Left renal pelvis (tissue), 4 donors: ENCODE data around the gene SEMA6A. TPM values are rescaled to one million over a fixed set of nuclear protein-coding genes. Genes with fewer than 3 reads are reported as not detected.
"Not testable (repeated sequence)": the region's sequence is repeated elsewhere in the genome, so short reads cannot be mapped to it uniquely, and the experiment has no call there.

Experiments used
- DNase-seq, 4 donors: peaks; one replicate each; pipeline ENCODE4 v3.0.0-alpha.2; 2013; ENCODE audit warnings: low read depth in 4 of 4, low spot score in 3 of 4
- polyA plus RNA-seq, 4 donors: library from polyadenylated mRNA; unstranded; fragments of 120-200 nt; gene quantifications; one replicate each; pipeline ENCODE4 v1.2.1, GENCODE V29; 2013; ENCODE audit not compliant: insufficient read length in 4 of 4

Gene SEMA6A
- polyA plus RNA-seq, 4 donors, result 49.5 to 59.0 (median 53.8) TPM

DNA sequence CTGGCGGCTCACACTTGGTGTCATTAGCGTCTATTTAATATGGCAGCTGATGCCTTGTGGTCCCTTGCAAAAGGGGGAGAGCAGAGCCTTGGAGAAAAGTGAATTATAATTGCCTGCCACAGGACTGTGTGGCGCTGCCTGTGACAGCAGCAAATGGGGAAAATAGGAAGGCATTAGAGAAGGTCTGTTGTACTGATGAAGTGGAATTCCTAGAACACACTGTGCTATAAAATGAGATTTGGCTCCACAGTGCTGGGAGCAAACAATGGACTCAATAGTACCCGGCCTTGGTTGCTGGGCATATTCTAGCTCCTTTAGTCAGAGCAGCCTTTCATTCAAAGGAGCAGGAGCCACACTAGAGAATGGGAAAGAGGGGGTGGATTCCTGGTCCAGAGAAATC, 21.3 kb downstream of the SEMA6A start:
- no peak for DNase-seq

DNA sequence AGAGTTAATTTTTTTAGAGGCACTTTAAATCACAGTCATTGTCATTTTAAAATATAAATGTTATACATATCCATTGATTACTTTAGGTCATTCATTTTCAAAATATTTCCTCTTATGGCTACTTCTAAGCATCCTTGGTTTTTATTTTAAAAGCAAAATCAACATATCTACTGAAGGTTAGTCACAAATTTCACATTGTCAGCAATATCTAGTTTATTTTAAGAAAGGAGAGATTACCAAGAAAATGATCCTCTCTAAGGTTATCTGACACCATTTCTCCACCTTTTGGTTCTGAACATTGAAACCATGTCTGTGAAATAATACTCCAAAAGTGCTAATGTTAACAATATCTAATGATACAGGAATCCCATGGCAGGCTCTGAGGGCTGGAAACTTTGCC, 24.5 kb downstream of the SEMA6A start:
- DNase-seq, result no peak

GRCh38 chr5:116546743-116547124, 27.9 kb downstream of the SEMA6A start:
- DNase-seq, result no peak

- DNase-seq, result no peak
These were observed 28.4 kb downstream of the SEMA6A start for GRCh38 chr5:116546033-116546742.

GRCh38 chr5:116545465-116545864, 29.2 kb downstream of the SEMA6A start:
- not testable (repeated sequence) for DNase-seq

GRCh38 chr5:116544531-116545241, 29.9 kb downstream of the SEMA6A start:
- no peak for DNase-seq

GRCh38 chr5:116543501-116543900, 31.1 kb downstream of the SEMA6A start:
- no peak for DNase-seq

DNA sequence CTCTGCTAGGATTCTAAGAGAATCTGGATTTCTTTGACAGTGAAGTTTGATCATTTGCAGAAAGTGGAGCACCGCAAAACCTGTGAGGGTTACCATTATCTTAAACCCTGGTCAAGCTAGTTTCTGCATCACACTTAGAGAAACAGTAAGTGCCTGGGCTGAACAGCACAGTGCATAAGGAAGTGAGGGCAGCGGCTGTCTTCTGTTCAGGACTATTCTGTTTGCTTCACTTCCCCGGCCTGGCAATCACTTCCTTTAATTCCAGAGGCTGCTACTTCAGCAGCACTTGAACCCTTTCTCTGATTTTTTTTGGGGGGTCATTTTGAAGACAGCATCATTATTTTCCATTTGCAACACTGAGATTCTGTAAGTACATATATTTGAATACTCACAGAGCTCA, 32.0 kb downstream of the SEMA6A start:
- no peak for DNase-seq

DNA sequence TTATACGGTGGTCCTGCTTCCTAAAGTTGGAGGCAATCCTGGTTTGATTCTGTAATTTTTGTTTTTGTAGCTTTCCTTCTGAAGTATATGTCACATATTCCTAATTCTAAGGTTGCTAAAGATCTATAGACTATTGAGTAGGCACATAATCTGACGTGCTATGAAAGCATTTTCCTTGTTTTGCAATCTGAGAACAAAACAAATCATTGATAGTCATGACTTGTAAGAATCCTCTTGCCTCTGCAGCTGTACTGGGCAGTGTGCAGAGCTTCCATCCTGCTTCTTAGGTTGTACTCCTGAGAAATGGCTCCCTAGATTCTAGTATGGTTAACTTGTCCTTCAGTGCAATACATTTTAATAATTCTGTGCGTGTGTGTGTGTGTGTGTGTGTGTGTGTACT, 35.4 kb downstream of the SEMA6A start:
- DNase-seq, result no peak

GRCh38 chr5:116536316-116537083, 38.1 kb downstream of the SEMA6A start:
- DNase-seq, result no peak

GRCh38 chr5:116534964-116535651, 39.5 kb downstream of the SEMA6A start:
- DNase-seq, result no peak

- DNase-seq, result peak in 1 of 4 donors; percentile 47
These were observed 41.7 kb downstream of the SEMA6A start for GRCh38 chr5:116532762-116533525.

- DNase-seq, result no peak
These were observed 43.0 kb downstream of the SEMA6A start for GRCh38 chr5:116531635-116532034.

GRCh38 chr5:116531117-116531516, 43.5 kb downstream of the SEMA6A start:
- DNase-seq, result no peak

GRCh38 chr5:116530276-116530675, 44.3 kb downstream of the SEMA6A start:
- no peak for DNase-seq

GRCh38 chr5:116529615-116530014, 45.0 kb downstream of the SEMA6A start:
- DNase-seq, result no peak

DNA sequence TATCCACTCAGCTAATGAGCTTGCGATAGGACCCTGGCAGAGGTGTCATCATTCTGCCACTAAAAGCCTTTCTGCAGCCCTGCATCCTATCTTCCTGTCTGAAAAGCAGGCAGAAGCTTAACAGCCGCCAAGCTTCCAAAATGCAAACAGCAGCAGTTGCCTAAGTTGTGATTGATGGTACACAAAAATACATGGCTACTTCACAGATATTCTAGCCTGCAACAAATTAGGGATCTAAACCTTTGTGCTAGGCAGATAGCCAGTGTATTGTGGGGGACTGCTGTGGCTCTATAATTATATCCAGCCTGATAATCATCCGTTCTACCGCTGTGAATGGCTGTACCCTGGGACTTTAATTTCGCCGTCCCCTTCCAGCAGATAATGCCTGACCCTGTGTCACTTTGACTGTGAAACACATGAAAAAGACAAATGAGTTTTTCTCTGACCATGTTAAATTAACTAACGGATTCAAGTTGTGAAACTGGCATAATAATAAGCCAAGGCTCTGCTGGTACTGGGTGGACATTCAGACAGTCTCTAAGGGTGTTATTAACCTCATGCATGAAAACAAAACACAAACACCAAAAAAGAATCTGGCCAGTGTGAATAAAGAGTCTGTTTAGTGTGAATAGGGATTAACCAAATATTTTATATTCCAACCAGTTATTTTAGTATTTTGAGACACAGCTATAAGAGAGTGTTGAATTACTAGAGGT, 45.9 kb downstream of the SEMA6A start:
- no peak for DNase-seq

DNA sequence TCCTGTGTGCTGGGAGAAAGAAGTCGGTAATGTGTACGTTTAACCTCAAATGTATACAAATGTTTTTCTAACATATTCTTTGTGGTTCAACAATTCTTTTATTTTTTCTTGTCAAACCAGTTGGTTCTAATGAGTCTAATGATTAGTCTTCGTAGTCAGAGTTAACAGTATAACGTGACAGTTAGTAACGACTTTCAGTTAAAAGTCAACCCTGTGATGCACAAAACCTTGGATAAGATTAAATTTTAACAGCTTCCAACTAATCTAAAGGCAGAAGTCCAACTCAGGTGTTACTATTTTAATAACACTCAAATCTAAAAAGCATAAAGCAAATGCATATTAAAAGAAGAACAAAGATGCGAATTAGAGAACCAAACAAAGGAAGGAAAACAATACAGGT, 47.0 kb downstream of the SEMA6A start:
- no peak for DNase-seq

DNA sequence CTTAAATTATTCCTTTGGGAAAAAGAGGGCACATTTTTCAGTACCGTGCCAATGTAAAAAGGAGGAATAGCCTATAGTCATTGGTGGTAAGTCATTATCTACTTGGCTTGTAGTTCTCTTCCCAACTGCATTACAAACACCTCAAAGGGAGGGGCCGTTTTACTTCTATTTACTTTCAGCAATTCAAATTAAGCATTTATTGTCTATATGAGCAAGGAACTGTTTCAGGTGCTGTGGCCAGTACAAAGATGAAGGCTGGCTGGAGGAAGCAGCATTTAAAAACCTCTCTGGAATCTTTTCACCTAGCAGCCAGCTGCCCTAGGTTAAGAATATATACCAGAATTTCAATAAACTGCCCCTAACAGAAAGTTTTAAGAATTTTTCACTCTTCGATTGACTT, 48.9 kb downstream of the SEMA6A start:
- no peak for DNase-seq

GRCh38 chr5:116524966-116525365, 49.7 kb downstream of the SEMA6A start:
- DNase-seq, result no peak
